Right kidney (tissue), 1 donor: ENCODE measurements around the gene AKIRIN2.

Source experiments
- DNase-seq: peaks from one replicate; pipeline ENCODE4 v3.0.0-alpha.2; 2016

The AKIRIN2 gene

DNA sequence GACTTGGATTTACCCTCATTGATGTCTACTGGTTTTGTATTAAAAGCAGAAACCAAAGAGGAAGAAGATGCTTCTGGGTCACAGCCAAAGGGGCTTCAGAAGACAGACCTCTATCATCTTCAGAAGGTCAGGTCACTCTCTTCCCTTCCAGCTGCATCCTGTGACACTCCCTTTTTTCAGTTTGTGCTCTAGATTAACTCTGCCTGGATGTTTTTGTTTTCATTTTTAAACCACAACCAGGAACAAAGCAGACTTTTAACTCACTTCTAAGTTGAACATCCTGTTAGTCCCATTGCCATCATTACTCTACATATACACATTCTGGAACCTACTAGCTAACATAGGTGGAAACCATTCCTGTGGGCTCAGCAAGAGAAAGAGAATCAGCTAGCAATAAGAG, 45.2 kb downstream of the AKIRIN2 start:
- DNase-seq: no peak

DNA sequence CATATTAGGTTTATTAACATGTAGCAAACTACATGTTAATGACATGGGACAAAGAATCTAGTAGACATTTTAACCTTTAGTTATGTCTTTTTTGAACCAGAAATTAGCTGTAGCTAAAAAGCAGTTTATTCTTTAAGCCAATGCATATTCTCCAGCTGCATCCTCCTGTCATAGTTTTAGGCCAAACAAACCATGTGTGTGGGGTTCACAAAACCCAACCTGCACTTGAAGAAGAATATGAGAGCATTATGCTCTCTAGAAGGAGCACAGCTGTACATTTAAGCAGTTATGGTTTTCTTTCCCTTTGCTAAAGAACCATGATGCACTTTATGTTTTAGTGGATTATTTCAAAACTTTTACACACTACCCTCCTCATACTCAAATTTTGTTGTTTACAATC, 46.2 kb downstream of the AKIRIN2 start:
- DNase-seq: no peak

DNA sequence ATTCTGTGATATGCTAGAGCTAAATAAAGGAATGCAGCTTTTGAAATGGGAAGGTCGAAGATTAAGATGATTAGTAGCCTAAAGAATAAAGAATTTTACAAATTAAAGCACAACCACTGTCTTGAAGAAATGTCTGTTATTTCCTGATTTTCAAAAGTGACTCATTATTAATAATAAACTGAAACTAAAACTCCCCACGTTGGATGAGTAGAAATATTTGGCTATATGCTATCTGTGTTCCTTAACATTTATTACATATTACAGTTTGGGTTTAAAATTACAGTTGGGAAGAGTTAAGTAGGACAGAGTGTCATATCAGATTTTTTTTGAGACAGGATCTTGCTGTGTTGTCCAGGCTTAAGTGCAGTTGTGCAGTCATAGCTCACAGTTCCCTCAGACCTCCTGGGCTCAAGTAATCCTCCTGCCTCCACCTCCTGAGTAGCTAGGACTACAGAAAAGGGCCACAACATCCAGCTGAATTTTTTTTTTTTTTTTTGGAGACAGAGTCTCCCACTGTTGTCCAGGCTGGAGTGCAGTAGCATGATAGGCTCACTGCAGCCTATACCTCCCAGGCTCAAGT, 47.1 kb downstream of the AKIRIN2 start:
- no peak for DNase-seq

DNA sequence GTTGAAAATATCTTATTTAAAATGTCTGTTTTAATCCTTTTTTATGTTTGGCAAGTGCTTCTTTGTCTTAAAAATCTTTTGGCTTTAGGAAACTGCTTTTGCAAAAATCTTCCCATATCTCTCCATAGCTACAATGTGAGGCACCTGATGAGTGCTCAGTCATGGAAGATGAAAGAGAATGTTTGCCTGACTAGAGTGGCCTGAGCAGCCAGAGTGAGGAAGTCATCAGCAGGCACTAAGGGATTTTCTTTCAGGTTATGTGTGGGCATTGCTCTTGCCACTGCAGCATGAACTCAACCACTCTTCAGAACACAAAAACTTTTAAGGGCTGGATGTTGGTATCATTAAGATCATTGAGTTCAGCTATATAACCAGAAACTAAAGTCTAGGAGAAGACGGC, 47.9 kb downstream of the AKIRIN2 start:
- no peak for DNase-seq

DNA sequence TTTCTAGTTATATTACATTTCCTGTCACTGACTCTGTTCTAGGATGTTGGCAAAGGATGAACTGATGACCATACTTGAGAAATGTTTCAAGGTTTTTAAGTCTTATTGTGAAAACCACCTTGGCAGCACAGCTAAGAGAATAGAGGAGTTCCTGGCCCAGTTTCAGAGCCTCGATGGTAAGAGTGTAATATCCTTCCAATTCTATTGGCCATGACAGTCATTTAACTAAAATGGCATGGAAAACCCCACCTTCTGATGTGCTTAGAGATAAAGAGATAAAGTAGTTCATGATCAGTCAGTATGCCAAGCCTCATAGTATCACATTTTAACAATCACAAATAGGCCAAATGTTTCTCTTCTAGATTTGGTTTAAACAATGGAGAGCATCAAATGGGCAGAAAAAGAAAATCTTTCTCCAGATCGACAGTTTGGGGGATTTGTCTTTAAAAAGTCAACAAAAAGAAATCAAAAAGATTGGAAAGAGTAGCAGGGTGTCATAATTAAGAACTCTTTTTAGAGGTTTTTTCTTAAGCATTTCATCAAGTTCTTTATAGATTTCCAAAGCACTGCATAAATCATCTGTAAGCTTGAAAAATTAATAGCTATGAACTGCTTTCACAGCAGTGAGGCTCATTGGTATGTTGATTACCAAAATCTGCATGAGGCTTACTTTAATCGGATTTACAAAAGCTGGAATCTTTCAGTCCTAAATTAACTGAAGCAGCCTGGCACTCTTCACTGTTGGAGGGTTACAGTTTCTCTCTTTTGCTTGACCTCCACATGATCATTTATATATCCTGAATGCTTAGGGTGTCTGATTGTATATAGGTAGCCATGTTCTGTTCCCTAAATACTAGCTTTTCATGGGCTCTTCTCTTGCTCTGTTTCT, 48.7 kb downstream of the AKIRIN2 start:
- DNase-seq: no peak

DNA sequence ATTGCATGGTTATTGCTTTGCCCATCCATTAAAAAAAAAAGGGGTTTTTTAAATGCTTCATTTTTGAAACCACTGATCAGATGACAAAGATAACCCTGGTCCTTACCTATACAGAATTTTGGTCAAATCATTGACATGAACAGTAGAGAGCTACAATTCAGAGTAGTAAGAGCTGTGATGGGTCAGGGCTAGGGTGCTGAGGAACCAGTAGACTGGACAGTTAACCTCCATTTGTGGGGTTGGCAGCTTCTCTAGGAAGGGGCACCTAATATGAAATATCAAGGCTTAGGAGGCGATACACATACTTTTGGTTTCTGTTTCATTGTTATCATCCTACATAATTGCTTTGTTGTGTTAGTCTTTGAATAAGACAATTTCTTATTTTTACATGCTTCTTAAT, 57.0 kb downstream of the AKIRIN2 start:
- DNase-seq: no peak

DNA sequence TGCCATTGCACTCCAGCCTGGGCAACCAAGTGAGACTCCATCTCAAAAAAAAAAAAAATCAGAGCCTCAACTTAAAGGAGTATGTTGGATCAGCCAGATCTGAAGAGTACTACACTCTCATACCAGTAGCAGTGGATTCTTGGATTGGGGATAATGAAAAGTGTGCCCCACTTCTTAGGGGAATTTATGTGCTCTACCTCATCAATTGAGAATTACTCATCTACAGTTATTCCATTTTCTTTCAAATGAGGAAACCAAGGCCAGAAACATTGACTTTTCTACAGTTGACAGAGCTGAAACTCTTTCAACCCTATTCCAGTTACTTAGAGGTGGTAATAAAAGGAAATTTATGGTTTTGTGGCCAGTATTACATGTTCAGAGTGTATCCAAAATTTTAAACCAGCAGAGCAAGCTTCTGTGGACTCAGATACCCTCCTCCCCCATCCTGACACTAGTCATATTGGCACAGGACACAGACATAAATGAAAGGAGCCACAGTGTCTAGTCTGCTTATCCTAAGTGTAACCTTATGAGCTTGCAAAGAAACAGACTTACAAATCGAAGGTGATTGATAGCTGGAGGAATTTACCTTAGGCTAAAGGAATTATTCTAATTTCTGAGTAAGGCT, 60.9 kb downstream of the AKIRIN2 start:
- DNase-seq: no peak

DNA sequence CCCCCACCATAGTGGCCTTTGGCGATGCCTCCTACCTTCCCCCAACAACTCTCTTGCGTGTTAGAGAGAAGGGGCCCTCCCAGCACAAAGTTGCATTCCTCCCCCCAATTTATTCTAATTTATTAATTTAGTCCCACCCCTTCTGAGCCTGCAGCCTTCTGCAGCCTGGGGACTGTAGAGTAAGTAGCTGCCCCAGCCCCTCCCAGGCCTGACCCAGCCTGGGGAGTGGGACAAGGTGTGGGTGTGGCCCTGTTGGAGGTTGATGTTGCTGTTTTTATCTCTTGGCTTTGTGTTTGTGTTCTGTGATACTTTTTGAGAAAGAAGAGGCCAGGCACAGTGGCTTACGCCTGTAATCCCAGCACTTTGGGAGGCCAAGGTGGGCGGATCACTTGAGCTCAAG, 62.7 kb downstream of the AKIRIN2 start:
- no peak for DNase-seq

DNA sequence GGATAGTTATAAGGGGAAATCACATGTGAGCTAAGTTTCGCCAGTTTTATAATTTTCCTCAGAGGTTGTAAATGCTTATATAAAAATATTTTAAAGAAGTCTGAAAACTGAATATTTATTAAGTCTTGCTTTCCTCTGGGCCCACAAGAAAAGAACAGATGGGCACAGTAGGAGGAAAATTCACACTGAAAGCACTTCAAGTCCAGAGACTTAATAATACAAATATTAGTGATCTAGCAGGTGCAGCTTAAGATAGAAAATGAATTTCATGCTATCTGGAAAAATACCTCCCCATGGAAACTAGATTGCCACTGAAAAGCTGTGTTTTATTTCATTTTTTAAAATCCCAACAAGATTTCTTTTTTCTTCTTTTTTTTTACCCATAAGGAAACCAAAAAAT, 64.9 kb downstream of the AKIRIN2 start:
- no peak for DNase-seq

DNA sequence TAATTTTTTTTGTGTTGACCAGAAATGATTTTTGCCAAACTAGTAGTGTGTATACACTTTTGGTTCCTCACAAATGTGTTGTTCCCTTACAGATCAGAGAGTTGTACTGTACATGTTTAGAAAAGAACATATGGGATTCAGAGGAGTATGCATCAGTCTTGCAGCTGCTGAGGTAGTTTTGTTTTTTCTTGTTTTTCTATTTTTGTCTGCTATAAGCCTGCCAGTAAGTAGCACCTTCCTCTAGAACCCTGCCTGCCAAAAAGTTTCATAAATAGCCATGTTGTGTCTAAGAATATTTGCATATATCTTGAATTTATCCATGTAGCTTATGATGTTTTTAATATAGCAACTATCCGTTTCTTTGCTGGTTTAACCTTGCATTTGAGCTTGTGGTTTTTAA, 65.7 kb downstream of the AKIRIN2 start:
- no peak for DNase-seq

DNA sequence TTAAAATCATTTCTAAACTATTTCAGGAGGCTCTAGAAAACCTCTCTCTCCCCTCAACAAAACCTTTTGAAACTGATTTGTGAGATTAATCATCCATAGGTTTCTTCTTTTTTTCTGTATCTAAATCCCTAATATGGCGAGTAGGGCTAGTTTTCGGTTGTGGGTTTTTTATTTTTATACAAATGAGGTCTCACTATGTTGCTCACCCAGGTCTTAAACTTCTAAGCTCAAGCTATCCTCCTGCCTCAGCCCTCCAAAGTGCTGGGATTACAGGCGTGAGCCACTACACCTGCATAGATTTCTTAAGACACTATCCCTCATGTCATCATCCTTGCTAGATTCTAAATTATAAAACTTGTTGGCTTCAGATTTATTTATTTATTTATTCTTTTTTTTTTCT, 68.2 kb downstream of the AKIRIN2 start:
- no peak for DNase-seq

DNA sequence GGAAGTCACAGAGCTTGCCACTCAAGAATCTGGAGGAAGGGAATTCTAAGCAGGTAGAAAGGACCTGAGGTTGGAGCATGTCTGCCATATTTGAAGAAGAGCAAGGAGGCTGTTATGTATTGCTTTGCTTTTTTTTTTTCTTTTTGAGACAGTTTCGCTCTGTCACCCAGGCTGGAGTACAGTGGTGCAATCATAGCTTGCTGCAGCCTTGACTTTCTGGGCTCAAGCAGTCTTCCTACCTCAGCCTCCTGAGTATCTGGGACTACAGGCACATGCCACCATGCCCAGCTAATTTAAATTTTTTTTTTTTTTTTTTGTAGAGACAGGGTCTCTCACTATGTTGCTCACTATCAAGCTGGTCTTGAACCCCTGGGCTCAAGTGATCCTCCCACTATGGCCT, 71.3 kb downstream of the AKIRIN2 start:
- DNase-seq: no peak

DNA sequence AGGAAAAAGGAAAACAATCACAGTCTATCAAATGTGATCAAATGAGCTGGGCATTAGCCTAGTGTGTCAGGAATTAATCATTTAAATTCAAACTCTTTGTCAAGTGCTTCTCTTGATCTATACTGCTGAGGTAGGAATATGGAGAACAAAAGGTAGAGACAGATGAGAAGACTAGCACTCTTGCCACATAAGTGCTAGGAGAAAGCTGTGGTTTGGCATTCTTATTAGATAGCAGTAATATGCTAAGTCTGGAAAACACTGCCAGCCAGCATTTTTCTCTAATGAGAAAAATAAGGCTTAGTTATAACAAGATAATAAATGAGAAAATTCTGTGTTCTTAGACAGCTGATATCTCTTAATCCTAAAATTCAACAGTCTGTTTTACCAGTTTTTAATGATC, 73.2 kb downstream of the AKIRIN2 start:
- DNase-seq: no peak

DNA sequence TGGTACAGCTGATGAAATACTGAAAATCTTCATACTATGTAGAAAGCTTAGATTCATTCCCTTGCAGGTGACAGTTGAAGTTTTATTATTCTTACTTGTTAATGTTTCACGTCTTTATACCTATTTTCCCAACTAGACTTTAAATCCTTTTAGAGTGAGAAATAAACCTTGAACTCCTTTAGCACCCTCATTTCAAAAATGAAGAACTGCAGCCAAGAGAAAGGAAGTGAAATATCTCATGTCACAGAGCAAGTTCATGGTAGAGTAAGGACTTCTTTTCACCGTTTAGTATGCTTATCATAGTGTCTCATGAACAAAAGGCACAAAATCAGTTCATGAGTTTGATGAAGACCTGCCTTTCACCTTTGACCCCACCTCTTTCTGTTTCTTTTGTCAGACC, 73.6 kb downstream of the AKIRIN2 start:
- no peak for DNase-seq
